ENCODE data around the gene RGS12. TPM values are rescaled to one million over a fixed set of nuclear protein-coding genes. Genes with fewer than 3 reads are reported as not detected.

RGS12 gene
- total RNA-seq, 1 experiment from 2014 or later = 24.5 TPM

GRCh38 chr4:3331511-3332394 is 38.9 kb downstream of the RGS12 start:
- no peak for DNase-seq (ENCODE audit: low read depth)

- DNase-seq (ENCODE audit: low read depth) = no peak
These were observed 39.7 kb downstream of the RGS12 start for GRCh38 chr4:3332498-3332897.

- DNase-seq (ENCODE audit: low read depth) = no peak
These were observed 41.5 kb downstream of the RGS12 start for GRCh38 chr4:3334316-3334715.

- no peak for DNase-seq (ENCODE audit: low read depth)
These were observed 42.6 kb downstream of the RGS12 start for GRCh38 chr4:3335385-3335784.

GRCh38 chr4:3335982-3336381 is 43.2 kb downstream of the RGS12 start:
- DNase-seq (ENCODE audit: low read depth) = no peak

GRCh38 chr4:3336382-3337356 is 43.8 kb downstream of the RGS12 start:
- no peak for DNase-seq (ENCODE audit: low read depth)

DNA sequence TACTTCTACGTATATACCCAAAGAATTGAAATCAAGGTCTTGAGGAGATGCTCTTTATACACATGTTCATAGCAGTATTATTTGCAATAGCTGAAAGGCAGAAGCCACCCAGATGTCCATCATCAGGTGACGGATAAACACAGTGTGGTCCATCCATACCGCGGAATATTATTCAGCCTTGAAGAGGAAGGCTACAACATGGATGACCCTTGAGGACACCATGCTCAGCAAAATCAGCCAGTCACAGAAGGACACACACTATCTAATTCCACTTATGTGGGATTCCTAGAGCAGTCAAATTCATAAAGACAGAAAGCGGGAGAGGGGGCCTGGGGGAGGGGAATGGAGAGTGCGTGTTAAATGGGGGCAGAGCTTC is 44.5 kb downstream of the RGS12 start:
- no peak for DNase-seq (ENCODE audit: low read depth)

DNA sequence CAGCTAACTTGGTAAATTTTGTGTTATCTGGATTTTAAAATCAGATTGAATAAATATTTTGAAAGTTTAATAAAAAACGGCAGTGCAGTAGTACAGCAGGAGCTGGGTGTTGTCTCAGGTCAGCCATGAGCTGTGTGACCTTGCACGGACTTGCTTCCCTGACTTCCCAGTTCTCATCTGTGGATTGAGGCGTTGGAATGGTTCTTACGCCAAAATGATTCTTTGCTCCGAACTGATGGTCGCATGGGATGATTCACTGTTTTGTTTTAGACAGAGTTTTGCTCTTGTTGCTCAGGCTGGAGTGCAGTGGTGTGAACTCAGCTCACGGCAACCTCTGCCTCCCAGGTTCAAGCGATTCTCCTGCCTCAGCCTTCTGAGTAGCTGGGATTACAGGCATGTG is 45.0 kb downstream of the RGS12 start:
- DNase-seq (ENCODE audit: low read depth) = no peak

- DNase-seq (ENCODE audit: low read depth) = no peak
These were observed 45.6 kb downstream of the RGS12 start for GRCh38 chr4:3338321-3338838.

DNA sequence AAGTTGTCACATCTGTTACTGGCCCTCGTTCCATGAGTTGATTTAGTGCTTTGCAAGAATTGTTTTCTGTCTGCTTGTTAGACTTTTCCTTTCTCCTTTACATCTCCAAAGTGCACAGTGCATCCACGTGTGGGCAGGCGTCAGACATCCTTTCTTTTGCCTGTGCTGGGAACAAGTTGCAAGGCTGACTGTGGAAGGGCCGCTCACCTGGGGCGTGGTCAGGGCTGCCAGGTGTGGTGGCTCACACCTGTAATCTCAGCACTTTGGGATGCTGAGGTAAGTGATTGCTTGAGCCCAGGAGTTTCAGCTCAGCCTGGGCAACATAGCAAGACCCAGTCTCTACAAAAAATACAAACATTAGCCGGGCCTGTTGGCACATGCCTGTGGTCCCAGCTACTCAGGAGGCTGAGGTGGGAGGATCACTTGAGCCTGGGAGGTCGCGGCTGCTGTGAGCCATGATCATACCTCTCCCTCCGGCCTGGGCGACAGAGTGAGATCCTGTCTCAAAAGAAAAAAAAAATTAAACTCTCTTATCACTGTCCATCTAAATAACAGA is 46.2 kb downstream of the RGS12 start:
- no peak for DNase-seq (ENCODE audit: low read depth)

GRCh38 chr4:3339577-3339976 is 46.8 kb downstream of the RGS12 start:
- no peak for DNase-seq (ENCODE audit: low read depth)

GRCh38 chr4:3340038-3340699 is 47.3 kb downstream of the RGS12 start:
- DNase-seq (ENCODE audit: low read depth) = no peak

GRCh38 chr4:3340700-3341083 is 47.9 kb downstream of the RGS12 start:
- no peak for DNase-seq (ENCODE audit: low read depth)

DNA sequence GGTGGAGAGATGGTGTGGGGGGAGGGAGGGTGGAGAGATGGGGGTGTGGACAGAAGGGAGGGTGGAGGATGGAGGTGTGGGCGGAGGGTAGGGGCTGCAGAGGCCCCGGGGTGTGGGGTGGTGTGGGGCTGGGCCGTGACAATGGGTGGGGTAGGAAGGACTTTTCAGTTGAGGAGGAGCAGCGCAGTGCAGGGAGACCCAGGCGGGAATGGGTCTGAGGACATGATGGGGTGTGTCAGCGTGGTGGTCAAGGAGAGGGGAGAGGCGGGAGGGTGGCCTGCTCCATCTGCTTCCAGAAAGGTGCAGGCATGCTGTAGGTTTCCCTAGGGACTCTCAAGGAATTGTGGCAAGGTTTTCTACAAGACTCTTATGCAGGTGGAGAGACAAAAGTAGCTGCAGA is 48.9 kb downstream of the RGS12 start:
- DNase-seq (ENCODE audit: low read depth) = no peak

- DNase-seq (ENCODE audit: low read depth) = peak; percentile 84
These were observed 49.5 kb downstream of the RGS12 start for GRCh38 chr4:3342182-3342854.

Other genes starting within 250 kb of the RGS12 start
- gene HTT-AS, start 218.5 kb upstream of the RGS12 start, total RNA-seq (2014; rRNA removed) = not detected in 2 replicates
- gene HTT, start 218.3 kb upstream of the RGS12 start, total RNA-seq (2014; rRNA removed) = 12.8 and 19.4 TPM in 2 replicates
- gene MSANTD1, start 43.9 kb upstream of the RGS12 start, total RNA-seq (2014; rRNA removed) = 0.06 and 0.19 TPM in 2 replicates
- gene HGFAC, start 148.9 kb downstream of the RGS12 start, total RNA-seq (2014; rRNA removed) = 0.32 and 0.40 TPM in 2 replicates
- 41.6 and 47.9 TPM in 2 replicates for gene DOK7, start 170.3 kb downstream of the RGS12 start, total RNA-seq (2014; rRNA removed)
- 211 and 237 TPM in 2 replicates for gene LRPAP1, start 239.4 kb downstream of the RGS12 start, total RNA-seq (2014; rRNA removed)

All from LHCN-M2 (cell line).